Forelimb muscle (tissue), 1 donor: ENCODE results near the gene SLC39A3. TPM values are rescaled to one million over a fixed set of nuclear protein-coding genes. Genes with fewer than 3 reads are reported as not detected.

ENCODE experiments used
- DNase-seq: peaks from one replicate; pipeline ENCODE4 v3.0.0-alpha.2; 2013; ENCODE audit warnings: low read depth
- polyA plus RNA-seq: library from polyadenylated mRNA; unstranded; fragments of 120-200 nt; gene quantifications from one replicate; pipeline ENCODE4 v1.2.1, GENCODE V29; 2013; ENCODE audit not compliant: insufficient read length

Gene SLC39A3
- polyA plus RNA-seq, 1 donor, result 13.4 TPM

- DNase-seq, result no peak
Observed at GRCh38 chr19:2768365-2769132, 28.7 kb upstream of the SLC39A3 start.

GRCh38 chr19:2767688-2768087 lies 27.9 kb upstream of the SLC39A3 start:
- DNase-seq, result no peak

GRCh38 chr19:2766594-2767372 lies 27.0 kb upstream of the SLC39A3 start:
- no peak for DNase-seq

- DNase-seq, result no peak
Observed at GRCh38 chr19:2765376-2765775, 25.6 kb upstream of the SLC39A3 start.

GRCh38 chr19:2764945-2765344 lies 25.1 kb upstream of the SLC39A3 start:
- no peak for DNase-seq

GRCh38 chr19:2763687-2764086 lies 23.9 kb upstream of the SLC39A3 start:
- no peak for DNase-seq

GRCh38 chr19:2762783-2763496 lies 23.1 kb upstream of the SLC39A3 start:
- no peak for DNase-seq

GRCh38 chr19:2761876-2762782 lies 22.3 kb upstream of the SLC39A3 start:
- DNase-seq, result no peak

- DNase-seq, result no peak
Observed at GRCh38 chr19:2761309-2761677, 21.5 kb upstream of the SLC39A3 start.

GRCh38 chr19:2759965-2760364 lies 20.1 kb upstream of the SLC39A3 start:
- DNase-seq, result no peak

GRCh38 chr19:2759362-2759761 lies 19.5 kb upstream of the SLC39A3 start:
- DNase-seq, result no peak

GRCh38 chr19:2758601-2759313 lies 18.9 kb upstream of the SLC39A3 start:
- DNase-seq, result no peak

- no peak for DNase-seq
Observed at GRCh38 chr19:2756921-2757881, 17.4 kb upstream of the SLC39A3 start.

- DNase-seq, result no peak
Observed at GRCh38 chr19:2756477-2756876, 16.7 kb upstream of the SLC39A3 start.

- DNase-seq, result no peak
Observed at GRCh38 chr19:2755811-2756210, 16.0 kb upstream of the SLC39A3 start.

- DNase-seq, result no peak
Observed at GRCh38 chr19:2755448-2755705, 15.6 kb upstream of the SLC39A3 start.

- no peak for DNase-seq
Observed at GRCh38 chr19:2754659-2755447, 15.0 kb upstream of the SLC39A3 start.

GRCh38 chr19:2751438-2751830 lies 11.6 kb upstream of the SLC39A3 start:
- DNase-seq, result no peak

GRCh38 chr19:2750808-2751437 lies 11.1 kb upstream of the SLC39A3 start:
- no peak for DNase-seq
